Eye (tissue), 1 donor: Measurements from ENCODE around the gene TSEN34.
A peak's percentile ranks its signal among the peaks of the same experiment; 100 is the strongest.

Experiments
- DNase-seq: peaks from one replicate; pipeline ENCODE4 v3.0.0-alpha.2; 2015

Gene TSEN34

DNA sequence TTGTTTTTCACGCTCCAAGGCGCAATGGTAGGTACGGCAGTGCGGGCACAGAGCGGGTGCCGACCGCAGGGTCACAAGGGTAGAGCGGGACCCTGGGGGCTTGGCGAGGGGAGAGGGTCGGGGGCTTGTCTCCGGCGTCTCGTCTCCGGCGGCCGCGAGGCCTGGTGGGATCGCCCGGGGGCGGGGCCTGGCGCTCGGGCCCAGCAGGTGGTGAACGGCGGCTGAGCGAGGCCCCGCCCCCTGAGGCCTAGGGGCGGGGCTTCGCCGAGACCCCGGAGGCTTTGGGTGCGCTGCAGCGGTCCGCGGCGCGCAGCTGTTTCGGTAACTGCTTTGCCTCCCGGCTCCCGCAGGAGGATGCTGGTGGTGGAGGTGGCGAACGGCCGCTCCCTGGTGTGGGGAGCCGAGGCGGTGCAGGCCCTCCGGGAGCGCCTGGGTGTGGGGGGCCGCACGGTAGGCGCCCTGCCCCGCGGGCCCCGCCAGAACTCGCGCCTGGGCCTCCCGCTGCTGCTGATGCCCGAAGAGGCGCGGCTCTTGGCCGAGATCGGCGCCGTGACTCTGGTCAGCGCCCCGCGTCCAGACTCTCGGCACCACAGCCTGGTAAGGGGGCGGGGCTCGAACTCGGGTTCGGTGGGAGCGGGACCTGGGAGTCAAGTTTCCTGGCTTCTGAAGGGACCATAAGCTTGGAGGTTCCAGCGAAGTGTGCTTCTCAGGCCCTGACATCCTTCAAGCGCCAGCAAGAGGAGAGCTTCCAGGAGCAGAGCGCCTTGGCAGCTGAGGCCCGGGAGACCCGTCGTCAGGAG lies at the start of gene TSEN34:
Gene TSEN34, plus strand, starts transcription at position 298 of the 800 bp plus-strand sequence. Its CDS starts 57 bp downstream, at position 355.
- no peak for DNase-seq

DNA sequence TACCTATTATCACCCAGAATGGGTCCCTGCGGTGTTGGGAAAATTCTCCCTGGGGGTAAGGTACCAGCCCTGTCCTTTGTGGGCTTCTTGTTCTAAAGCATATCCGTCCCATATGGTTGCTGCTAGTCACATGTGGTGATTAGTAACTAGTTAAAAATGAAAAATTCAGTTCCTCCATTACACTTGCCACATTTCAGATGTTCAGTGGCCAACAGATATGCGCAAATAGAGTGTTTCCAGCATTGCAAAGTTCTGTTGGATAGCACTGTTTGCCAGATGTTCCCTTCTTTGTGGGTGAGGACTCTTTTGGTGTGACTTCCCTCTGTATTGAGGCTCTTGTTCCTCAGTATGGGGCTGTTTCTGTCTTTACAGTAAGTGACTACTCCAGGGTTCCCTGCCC lies 49.8 kb upstream of the TSEN34 start:
- DNase-seq, result no peak

DNA sequence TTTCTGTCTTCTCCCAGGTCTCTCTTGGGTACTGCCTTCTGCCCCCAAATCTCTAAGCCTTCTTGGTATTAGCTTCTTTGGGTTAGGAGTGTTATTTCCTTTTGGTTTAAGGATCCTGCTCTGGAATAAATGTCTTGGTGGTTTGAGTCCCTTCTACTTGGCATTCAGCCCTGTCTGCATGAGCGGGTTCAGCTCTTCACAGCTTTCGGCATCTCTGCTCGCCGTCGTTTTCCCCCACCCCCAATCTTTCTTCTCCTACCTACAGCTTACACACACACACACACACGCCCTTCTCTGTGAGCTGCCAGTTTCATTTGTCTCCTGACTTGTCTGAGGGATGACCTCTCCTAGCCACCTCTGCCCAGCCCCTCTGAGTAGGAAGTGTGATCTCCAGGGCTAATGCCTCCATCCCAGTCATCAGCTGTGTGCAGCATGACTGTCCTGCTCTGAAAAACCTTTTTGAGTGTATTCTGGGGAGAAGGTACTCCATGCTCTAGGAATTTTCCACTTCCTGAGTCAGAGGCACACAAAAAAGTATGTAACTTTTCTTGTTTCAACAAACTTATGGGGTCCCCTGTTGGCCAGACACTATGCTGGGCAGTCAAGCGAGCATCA lies 48.8 kb upstream of the TSEN34 start:
- DNase-seq, result no peak

DNA sequence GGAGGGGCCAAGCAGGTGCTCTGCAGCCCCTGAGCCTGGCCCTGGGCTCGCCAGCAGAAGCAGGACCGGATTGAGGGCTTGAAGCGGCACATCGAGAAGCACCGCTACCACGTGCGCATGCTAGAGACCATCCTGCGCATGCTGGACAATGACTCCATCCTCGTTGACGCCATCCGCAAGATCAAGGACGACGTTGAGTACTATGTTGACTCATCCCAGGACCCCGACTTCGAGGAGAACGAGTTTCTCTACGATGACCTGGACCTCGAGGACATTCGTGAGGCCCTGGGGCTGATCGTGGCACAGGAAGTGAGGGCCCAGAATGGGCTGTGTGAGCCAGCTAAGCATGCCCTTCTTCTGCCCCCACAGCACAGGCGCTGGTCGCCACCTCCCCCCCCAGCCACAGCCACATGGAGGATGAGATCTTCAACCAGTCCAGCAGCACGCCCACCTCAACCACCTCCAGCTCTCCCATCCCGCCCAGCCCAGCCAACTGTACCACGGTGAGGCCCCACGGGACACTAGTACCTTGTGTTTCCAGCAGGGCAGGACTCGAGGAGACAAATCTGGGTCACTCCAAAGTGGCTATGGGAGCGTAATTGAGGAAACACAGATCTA lies 45.5 kb upstream of the TSEN34 start:
- DNase-seq, result no peak

DNA sequence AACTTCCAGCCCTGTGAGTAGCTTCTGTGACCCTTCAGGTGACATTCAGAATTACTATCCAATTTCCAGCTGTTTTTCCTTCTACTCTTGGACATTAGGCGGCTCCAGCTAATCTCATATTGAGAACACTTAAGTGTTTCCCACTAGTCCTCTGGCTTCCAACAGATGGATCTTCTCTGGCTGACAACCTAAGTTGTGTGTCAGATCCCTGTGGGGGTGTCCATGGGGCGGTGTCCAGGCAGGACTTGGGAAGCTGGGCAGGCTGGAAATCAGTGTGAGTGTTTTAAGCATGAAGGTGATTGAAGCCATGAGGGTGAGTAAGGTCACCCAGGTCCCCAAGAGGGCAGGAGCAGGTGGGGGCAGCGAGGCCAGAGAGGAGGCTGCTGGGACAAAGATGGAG lies 43.4 kb upstream of the TSEN34 start:
- DNase-seq, result no peak

DNA sequence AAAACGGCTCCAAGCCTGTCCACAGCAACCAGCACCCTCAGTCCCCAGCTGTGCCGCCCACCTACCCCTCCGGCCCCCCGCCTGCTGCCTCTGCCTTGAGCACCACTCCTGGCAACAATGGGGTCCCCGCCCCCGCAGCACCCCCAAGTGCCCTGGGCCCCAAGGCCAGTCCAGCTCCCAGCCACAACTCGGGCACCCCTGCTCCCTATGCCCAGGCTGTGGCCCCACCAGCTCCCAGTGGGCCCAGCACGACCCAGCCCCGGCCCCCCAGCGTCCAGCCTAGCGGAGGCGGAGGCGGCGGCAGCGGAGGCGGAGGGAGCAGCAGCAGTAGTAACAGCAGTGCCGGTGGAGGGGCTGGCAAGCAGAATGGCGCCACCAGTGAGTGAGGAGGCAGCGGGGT lies 43.0 kb upstream of the TSEN34 start:
- no peak for DNase-seq

DNA sequence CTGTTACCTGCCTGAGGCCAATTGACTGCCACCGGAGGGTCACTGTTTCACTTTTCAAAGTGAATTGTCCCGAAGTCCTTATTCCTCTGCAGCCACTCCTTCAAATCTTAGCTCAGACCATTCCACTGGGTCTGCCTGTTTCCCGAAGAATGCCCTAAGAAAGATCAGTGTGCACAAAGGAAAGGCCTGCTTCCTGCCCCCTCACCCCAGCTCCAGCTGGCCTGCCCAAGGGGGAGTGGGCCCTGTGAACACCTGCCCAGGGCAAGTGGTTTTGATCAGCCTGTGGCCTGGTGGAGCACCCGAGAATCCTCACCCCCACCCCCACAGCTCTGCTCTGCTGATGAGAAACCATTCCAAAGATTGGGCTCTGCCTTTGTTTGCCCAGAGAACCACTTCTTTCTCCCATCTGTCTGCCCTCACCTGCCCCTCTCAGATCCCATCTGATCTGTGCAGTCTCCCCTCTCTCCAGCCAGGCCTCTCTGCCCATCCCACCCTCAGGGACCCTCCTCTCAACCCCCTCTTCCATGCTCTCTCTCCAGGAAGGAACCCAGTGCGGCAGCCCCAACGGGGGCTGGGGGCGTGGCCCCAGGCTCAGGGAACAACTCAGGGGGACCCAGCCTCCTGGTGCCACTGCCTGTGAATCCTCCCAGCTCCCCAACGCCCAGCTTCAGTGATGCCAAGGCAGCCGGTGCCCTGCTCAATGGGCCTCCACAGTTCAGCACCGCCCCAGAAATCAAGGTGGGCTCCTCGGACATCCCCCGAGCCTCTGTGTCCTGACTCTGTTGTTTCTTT lies 41.9 kb upstream of the TSEN34 start:
- no peak for DNase-seq

DNA sequence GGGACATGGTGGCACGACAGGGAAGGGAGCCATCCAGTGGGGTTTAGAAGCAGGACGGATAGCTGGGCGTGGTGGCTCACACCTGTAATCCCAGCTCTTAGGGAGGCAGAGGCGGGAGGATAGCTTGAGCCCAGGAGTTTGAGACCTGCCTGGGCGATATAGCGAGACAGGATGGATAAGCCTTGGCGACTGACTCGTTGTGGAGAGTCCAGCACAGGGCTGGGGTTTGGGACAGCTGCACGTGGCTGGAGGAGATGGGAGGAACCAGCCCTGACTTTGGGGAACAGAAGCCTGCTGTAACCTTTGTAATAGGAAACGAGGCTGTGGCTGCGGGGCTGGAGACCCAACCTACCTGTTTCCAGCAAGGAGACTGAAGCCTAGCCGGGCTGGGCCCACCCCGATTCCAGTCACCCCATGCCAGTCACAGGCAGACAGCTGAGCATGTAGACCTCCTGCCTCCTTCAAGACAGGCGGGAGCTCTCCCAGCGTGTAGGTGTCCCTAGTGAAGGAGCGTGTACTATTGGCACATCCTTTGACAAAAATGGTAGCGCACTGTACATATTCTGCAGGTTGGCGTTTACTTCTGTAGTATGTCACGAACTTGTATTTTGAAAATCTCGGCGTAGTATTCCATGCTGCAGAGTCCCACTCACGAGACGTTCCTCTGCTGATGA lies 39.6 kb upstream of the TSEN34 start:
- no peak for DNase-seq

DNA sequence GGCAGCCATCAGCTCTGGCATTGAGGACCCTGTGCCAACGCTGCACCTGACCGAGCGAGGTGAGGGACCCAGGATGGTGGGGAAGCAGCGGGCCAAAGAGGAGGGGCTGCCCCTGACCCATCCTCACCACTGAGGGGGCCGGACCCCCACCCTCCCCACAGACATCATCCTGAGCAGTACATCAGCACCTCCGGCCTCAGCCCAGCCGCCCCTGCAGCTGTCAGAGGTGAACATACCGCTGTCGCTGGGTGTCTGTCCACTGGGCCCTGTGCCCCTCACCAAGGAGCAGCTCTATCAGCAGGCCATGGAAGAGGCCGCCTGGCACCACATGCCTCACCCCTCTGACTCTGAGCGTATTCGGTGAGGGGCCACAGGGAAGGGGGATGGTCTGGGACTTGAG lies 38.8 kb upstream of the TSEN34 start:
- DNase-seq, result no peak

DNA sequence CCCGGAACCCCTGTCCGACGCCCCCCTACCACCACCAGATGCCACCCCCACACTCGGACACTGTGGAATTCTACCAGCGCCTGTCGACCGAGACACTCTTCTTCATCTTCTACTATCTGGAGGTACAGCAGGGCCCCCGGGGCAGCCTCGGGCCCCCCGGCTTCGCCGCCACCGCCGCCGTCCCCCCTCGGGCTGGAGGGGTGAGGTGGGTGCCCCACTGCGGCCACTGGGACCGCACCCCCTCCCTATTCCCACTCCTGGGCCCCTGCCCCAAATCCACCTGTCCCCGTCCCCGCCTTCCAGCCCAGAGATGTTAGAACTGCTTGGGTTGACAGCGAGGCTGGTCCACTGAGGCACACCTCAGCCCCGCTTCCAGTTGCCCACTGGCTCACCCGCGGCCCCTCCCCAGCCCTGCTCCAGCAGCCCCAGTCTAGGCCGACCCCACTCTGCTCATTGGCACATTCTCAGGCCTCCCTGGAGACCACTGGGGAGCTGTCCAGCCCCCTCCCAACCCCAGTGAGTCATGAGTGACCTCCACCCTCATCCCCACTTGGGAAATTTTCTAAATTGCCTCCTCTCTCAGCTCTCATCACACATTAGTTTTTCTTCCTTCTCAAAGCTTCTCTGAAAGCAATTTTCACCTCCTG lies 38.1 kb upstream of the TSEN34 start:
- no peak for DNase-seq

DNA sequence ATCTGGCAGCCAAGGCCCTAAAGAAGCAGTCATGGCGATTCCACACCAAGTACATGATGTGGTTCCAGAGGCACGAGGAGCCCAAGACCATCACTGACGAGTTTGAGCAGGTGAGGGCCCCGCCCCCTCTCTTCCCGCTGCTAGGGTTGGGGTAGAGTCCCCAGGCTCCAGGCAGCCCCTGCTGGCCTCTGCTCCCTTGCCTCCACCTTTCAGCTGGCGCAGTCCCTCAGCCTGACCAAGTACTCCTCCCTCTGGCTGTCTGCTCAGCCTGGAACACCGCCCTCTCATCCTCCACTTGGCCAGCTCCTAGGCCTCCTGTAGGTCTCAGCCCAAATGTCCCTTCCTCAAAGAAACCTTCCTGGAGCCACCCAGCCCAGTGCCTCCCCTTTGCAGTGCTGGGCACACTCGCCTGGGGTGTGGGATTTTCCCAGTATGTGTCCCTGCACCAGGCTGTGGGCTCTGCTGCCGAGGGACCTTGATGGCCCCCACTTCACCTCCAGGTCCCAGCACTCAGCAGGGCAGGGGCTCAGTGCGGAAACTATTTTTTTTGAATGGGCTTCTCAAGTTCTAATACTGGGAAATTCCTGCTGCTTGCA lies 37.3 kb upstream of the TSEN34 start:
- no peak for DNase-seq

DNA sequence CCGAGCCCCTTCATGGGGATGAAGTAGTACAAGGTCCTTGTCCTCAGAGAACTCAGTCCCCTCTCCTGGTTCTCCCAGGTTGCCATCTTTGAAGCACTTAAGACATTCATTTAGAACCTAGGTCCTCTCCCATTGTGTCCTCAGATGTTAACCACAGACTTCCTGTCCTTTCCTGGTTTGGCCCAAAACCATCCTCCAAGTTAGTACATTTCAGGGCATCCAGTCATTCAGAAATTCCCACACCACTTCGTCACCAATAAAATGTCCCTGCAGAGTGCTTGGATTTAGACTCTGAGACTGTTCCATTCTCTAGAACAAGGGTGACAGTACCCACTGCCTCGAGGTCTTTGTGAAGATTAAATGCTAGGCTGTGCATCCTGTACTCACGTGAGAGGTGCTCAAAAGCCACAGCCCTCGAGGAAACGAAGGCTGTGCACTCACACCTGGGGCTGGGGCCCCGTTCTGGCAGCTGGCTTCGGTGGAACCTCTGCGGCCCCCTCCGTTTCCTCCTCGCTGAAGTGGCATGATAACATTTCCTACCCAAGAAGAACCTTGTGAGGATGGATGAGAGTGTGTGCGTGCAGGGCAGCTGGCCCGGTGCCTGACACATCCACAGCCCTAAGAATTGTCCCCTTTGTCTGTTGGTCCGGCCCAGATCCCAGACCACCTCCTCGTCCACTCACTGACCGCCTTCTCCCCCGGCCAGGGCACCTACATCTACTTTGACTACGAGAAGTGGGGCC lies 36.3 kb upstream of the TSEN34 start:
- no peak for DNase-seq

DNA sequence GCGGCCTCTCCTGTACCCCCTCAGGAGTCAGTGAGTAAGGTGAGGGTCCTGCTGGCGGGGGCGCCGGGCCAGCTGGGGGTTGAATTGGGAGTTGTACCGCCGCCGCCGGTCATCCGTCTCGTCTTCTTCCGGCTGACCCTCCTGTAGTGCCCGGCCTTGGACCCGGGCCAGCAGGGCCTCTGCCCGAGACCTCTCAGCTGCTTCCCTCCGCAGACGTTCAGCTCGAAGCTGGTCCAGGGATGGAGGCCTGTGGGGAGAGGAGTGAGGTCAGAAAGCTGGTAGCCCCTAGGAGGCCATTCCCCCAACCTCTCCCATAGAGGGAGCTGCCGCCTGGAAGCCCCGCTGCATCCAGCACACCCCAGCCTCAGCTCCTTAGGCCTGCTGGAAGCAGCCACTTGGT lies 35.4 kb upstream of the TSEN34 start:
- DNase-seq, result no peak

DNA sequence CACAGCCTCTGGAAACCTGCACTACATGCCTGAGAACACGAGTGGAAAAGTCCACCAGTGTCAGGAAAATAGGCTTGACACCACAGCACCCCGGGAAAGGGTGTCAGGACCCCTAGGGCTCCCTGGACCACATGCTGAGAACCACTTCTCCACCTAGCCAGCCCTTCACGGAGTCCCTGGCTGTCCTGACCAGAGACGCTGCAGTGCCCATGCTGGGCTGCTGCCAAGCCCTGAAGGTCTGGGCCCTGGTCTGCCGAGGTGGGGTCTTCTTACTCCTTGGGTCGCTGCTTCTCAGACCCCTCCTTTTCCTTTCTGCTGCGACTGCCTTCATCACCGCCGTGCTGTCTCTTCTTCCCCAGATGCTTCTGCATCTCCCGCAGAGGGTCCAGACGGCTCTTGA lies 34.6 kb upstream of the TSEN34 start:
- DNase-seq, result no peak

DNA sequence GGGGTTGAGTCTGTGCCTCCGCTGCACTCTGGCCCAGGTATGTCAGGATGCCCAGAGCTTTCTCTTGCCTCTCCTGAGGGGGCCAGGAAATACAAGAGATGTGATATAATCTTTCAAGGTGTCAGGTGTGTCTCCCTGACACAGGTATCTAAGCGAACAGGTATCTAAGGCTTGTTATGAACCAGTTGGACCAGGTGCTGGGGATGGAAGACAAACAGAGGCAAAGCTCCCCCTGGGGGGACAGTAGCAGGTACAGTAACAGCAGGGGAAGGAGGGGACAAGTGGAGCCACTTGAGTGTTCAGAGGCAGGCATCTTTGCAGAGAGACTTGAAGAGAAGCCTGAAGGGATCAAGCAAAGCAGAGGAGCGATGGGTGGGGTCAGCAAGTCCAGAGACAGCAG lies 34.2 kb upstream of the TSEN34 start:
- DNase-seq, result peak; percentile 13

DNA sequence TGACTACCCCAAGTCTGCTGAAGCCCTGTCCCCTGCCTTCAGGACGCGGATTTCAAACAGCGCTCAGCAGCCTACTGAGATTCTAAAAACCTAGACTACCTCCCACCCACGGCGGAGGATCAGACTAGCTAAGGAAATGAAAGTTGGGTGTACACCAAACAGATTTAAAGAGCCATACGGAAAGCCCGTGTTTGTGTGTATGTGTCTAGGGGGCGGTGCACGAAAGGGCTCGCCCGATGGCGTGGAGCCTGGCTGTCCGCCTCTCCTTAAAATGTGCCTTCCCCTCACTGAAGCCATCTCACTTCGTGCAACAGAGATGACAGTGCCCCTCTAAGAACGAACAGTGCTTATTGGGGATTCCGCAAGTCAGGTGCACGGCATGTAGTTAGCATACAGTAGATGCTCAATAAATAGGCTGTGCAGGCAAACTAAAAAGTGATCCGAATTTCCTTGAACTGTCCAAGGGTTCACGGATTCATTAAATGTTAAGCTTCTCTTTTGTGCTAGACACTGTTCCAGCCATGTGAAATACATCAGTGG lies 32.2 kb upstream of the TSEN34 start:
- DNase-seq, result no peak

DNA sequence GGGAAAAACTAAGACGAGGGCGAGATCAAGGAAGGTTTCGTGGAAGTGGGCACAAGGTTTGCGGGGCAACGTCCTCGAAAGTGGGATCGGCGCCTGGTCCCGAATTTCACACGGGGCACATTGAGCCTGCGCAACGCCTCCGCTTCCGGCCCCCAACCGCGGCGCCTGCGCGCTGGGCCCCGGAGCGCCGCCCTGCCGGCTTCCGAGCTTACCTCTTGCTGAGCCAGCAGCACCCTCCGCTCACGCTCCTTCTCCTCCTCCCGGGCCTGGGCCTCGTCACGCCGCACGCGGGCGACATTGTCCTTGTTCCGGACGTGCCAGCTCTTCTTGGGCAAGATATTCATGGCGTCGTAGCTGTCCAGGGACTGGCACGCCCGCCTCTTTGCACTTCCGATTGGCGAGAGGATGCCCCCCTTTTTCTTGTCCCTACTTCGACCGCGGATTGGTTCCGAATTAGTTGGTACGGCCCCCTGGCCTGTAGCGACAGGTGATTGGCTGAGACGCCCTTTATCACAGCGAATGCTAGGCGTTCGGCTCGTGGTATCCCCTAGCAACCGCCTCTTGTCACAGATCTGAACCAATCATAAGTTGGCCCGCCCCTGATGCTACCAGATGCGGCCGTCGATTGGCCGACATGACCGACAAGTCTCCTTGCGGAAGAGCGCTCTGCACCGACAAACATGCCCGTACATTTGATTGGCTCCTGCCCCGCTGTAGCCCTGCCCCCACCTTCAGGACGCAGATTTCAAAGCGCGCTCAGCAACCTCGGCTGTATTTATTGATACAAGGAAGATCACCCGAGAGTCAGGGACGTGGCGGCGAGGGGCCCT lies 31.5 kb upstream of the TSEN34 start, which contains the start of gene LENG1:
Gene LENG1, minus strand, starts transcription at position 370 of the 830 bp plus-strand sequence. Its CDS starts 26 bp downstream, at position 344.
- DNase-seq, result peak; percentile 100

DNA sequence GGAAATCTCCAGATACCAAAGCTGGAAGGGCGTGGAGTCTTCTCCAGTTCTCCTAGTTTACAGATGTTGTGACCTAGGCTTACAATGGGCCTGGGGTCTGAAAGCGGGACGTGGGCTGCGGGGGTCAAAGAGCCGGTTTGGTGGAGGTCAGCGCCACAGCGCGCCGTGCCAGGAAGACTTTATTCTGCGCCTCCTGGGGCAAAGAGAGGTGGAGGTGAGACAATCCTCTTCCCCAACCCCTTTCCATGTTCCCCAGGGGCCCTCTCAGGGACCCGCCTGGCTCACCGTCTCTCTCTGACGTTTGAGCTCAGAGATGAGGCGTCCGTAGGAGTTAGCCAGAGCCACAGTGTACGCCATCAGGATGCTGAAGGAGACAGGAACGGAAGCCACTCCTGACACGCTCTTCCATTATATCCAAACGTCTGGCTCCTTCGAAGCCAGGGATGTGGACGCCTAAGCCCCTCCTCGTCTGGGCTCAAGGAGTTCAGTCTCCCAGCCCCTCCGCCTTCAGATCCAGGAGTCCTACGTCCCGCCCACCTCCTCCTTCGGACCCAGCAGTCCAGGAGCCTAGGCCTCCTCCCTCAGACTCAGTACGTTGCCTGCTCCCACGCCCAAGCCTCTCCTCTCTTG lies 30.8 kb upstream of the TSEN34 start:
- no peak for DNase-seq

DNA sequence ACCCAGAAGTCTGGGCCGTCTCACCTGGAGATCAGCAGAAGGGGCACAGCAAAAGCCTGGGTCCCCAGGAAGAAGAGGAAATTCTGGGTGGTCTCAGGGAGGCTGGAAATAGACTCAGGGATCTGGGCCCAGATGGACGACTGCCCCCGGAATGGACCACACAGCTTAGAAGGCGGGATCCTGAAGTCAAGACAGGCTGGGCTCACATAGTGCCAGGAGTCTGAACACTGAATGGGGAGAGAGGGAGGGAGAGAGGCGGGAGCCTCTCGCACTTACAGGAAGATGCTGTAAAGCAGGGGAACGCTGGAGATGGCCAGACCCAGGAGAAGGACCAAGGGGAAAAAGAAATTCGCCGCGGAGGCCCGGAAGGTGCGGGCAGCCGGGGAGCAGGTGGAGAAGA lies 30.3 kb upstream of the TSEN34 start:
- peak; percentile 12 for DNase-seq
